ENCODE results near the gene PILRA. TPM values are rescaled to one million over a fixed set of nuclear protein-coding genes. Genes with fewer than 3 reads are reported as not detected.
"Not testable (repeated sequence)": the region's sequence is repeated elsewhere in the genome, so short reads cannot be mapped to it uniquely, and the experiment has no call there.

The PILRA gene
- total and polyA plus RNA-seq, 8 donors = 1.4 to 10.0 (median 3.1) TPM; not detected in 3

- Histone ChIP-seq H3K27me3 (no peaks in the 10 kb centered on the region), H3K4me3 (no peak within 1 kb of the TSS), H3K4me1 (no peaks in the 10 kb centered on the region), H3K9me3 (no peaks in the 10 kb centered on the region), H3K36me3 (peaks cover 72 to 100% (median 100%) of the 10 kb centered on the region in 4 donors), H3K27ac (peak within 1 kb of the TSS in 2 of 5 donors; percentile 14 to 47)
- TF ChIP-seq, protein P1, sequence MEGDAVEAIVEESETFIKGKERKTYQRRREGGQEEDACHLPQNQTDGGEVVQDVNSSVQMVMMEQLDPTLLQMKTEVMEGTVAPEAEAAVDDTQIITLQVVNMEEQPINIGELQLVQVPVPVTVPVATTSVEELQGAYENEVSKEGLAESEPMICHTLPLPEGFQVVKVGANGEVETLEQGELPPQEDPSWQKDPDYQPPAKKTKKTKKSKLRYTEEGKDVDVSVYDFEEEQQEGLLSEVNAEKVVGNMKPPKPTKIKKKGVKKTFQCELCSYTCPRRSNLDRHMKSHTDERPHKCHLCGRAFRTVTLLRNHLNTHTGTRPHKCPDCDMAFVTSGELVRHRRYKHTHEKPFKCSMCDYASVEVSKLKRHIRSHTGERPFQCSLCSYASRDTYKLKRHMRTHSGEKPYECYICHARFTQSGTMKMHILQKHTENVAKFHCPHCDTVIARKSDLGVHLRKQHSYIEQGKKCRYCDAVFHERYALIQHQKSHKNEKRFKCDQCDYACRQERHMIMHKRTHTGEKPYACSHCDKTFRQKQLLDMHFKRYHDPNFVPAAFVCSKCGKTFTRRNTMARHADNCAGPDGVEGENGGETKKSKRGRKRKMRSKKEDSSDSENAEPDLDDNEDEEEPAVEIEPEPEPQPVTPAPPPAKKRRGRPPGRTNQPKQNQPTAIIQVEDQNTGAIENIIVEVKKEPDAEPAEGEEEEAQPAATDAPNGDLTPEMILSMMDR (IDR thresholded peaks at IDR 0.05) = no peak
- intact Hi-C loops (cut with DNase I; ENCODE audit: low total_unique reads) = loop anchor here (10.0 kb wide), 1 partner anchor 57 kb away; no protein-coding TSS in a partner anchor
- WGBS, 5 donors = 70 to 77% (median 75%) methylated on average over 8 to 11 of the region's 11 CpGs
- DNase-seq = no peak
Measured at GRCh38 chr7:100358027-100358856, 15.0 kb upstream of the PILRA start, which contains the start of gene PILRB. Gene PILRB, plus strand, starts transcription at chr7:100358117. Its CDS starts 186 bp downstream, at chr7:100358303.

DNA sequence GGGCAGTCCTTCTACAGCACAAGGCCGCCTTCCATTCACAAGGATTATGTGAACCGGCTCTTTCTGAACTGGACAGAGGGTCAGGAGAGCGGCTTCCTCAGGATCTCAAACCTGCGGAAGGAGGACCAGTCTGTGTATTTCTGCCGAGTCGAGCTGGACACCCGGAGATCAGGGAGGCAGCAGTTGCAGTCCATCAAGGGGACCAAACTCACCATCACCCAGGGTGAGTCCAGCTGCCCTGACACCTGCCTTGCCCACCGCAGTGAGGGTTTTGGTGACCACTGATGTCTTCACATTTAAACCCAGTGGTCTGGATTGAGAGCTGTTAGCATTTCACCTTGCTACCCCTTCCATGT lies 14.5 kb upstream of the PILRA start:
- Histone ChIP-seq H3K4me3 (no peak overlapping the region), H3K27me3 (no peaks in the 10 kb centered on the region), H3K27ac (no peak overlapping the region), H3K36me3 (peaks cover 68 to 100% (median 100%) of the 10 kb centered on the region in 4 donors), H3K9me3 (no peaks in the 10 kb centered on the region), H3K4me1 (no peaks in the 10 kb centered on the region)
- TF ChIP-seq POLR2A (IDR thresholded peaks at IDR 0.05) = no peak
- no peak for TF ChIP-seq EP300 (IDR thresholded peaks at IDR 0.05)
- TF ChIP-seq, protein P1 (IDR thresholded peaks at IDR 0.05) = no peak
- no peak for TF ChIP-seq POLR2AphosphoS5 (IDR thresholded peaks at IDR 0.05)
- WGBS, 5 donors = 93 to 97% (median 96%) methylated on average over 5 to 8 of the region's 8 CpGs
- no peak for DNase-seq
- intact Hi-C loops (cut with DNase I; ENCODE audit: low total_unique reads) = loop anchor here (10.0 kb wide), 1 partner anchor 56 kb away; no protein-coding TSS in a partner anchor

GRCh38 chr7:100360135-100360854 lies 13.0 kb upstream of the PILRA start:
- WGBS, 5 donors = 87 to 92% (median 89%) methylated on average over 3 of the region's 3 CpGs
- intact Hi-C loops (cut with DNase I; ENCODE audit: low total_unique reads) = no loop called here
- DNase-seq = no peak
- no peak overlapping the region for H3K4me3 ChIP-seq
- no peaks in the 10 kb centered on the region for H3K9me3 ChIP-seq
- H3K27ac ChIP-seq = no peak overlapping the region
- TF ChIP-seq POLR2A (IDR thresholded peaks at IDR 0.05) (no peak), EP300 (IDR thresholded peaks at IDR 0.05) (no peak), POLR2AphosphoS5 (IDR thresholded peaks at IDR 0.05) (no peak)
- TF ChIP-seq, protein P1 (IDR thresholded peaks at IDR 0.05) = no peak
- peaks cover 0 to under 1% (median 0%) of the 10 kb centered on the region in 4 donors for H3K4me1 ChIP-seq
- peaks cover 55 to 97% (median 95%) of the 10 kb centered on the region in 4 donors for H3K36me3 ChIP-seq
- H3K27me3 ChIP-seq = no peaks in the 10 kb centered on the region

- H3K4me3 ChIP-seq = no peak overlapping the region
- DNase-seq = no peak
- no peak overlapping the region for H3K27ac ChIP-seq
- H3K36me3 ChIP-seq = peaks cover 33 to 79% (median 77%) of the 10 kb centered on the region in 4 donors
- TF ChIP-seq, protein P1 (IDR thresholded peaks at IDR 0.05) = no peak
- TF ChIP-seq EP300 (IDR thresholded peaks at IDR 0.05) = no peak
- no peak for TF ChIP-seq POLR2AphosphoS5 (IDR thresholded peaks at IDR 0.05)
- no peak for TF ChIP-seq POLR2A (IDR thresholded peaks at IDR 0.05)
- peaks cover 0 to 11% (median 0%) of the 10 kb centered on the region in 4 donors for H3K4me1 ChIP-seq
- no peaks in the 10 kb centered on the region for H3K27me3 ChIP-seq
- H3K9me3 ChIP-seq = no peaks in the 10 kb centered on the region
- intact Hi-C loops (cut with DNase I; ENCODE audit: low total_unique reads) = no loop called here
Measured at GRCh38 chr7:100363098-100363497, 10.2 kb upstream of the PILRA start.

- intact Hi-C loops (cut with DNase I; ENCODE audit: low total_unique reads); H3K9me3 ChIP-seq; H3K4me3 ChIP-seq; H3K27ac ChIP-seq; H3K27me3 ChIP-seq; DNase-seq: not testable (repeated sequence)
- WGBS, 5 donors = 88 to 98% (median 96%) methylated on average over 7 of the region's 7 CpGs
- Histone ChIP-seq H3K4me1 (peaks cover 0 to 11% (median 0%) of the 10 kb centered on the region in 4 donors), H3K36me3 (peaks cover 26 to 79% (median 70%) of the 10 kb centered on the region in 4 donors)
Measured at GRCh38 chr7:100363797-100364196, 9.5 kb upstream of the PILRA start.

All from stomach (tissue), 9 donors.